ENCODE data around the gene AP2A1. TPM values are rescaled to one million over a fixed set of nuclear protein-coding genes. Genes with fewer than 3 reads are reported as not detected.

AP2A1 gene
- total and polyA plus RNA-seq, 2 donors (not counting 1 experiment from before 2014, with no cell fraction given) = 48.4 to 56.9 TPM

DNA sequence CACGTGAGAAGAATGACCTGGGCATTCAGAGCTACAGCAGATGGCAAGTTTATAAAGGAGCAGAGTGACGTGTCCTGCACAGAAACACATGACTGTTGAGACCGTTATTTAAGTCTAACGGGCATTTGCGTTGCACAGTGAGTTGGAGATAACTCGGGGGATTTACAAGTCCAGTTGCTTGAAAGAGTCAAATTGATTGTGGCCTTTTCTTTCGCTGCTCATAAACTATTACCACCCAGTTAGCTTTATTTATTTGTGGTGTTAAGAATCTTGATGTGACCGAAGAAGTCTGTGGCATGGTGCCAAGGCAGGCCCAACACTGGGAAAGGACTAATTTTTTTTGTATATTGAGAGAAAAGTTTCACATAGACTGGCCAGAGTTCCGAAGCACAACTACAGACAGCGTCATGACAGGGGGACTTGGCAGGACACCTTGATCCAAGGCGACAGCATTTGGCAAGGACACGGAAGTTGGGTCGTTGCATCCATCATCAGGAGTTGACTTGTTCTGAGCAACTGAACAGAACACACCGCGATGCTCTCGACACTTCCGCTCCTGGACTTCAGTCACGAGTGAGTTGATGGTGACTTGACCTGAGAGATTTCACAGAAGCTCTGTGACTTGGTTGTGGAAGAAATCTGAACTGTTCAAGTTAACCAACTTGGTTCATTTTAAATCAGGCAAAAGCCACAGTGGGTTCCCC lies 72.2 kb downstream of the AP2A1 start:
- H3K9me3 ChIP-seq (ENCODE audit: control extremely low read depth in 1 of 3, control insufficient read depth in 2 of 3, insufficient read depth in 1 of 3, low read length in 2 of 3) = no peaks in the 10 kb centered on the region
- no peak overlapping the region for H3K27ac ChIP-seq (ENCODE audit: low read length in 2 of 2)
- no peak for ATAC-seq (ENCODE audit: low read depth)
- 97% methylated on average over 16 of the region's 18 CpGs for WGBS (ENCODE audit: insufficient coverage)
- CTCF ChIA-PET = no interaction called here
- peaks cover 0 to 55% of the 10 kb centered on the region in 2 experiments for H3K36me3 ChIP-seq (replicated peaks in 1 of 2; ENCODE audit: control extremely low read depth in 1 of 2, control insufficient read depth in 1 of 2, extremely low read depth in 1 of 2, insufficient read depth in 2 of 2, low read length in 1 of 2)
- peaks cover 16 to 24% of the 10 kb centered on the region in 2 donors for H3K4me1 ChIP-seq (ENCODE audit: control insufficient read depth in 2 of 2, insufficient read depth in 2 of 2, low read length in 2 of 2)
- no peaks in the 10 kb centered on the region for H3K79me2 ChIP-seq (ENCODE audit: control insufficient read depth, insufficient read depth, low read length)
- Mint-ChIP-seq H3K27ac (peak overlapping the region; percentile 6), H3K27me3 (no peaks in the 10 kb centered on the region), H3K4me3 (no peak overlapping the region), H3K9me3 (ENCODE audit: insufficient read depth) (no peaks in the 10 kb centered on the region), H3K4me1 (peaks cover 19% of the 10 kb centered on the region)
- no peaks in the 10 kb centered on the region for H4K20me1 ChIP-seq (ENCODE audit: control insufficient read depth, insufficient read depth, low read length, poor library complexity, severe bottlenecking)
- intact Hi-C loops (cut with micrococcal nuclease) = no loop called here
- no peak overlapping the region for H3K4me3 ChIP-seq (ENCODE audit: control extremely low read depth in 1 of 5, extremely low read depth in 1 of 5, insufficient read depth in 1 of 5, low read depth in 2 of 5, low read length in 4 of 5)
- TF ChIP-seq, protein P1, sequence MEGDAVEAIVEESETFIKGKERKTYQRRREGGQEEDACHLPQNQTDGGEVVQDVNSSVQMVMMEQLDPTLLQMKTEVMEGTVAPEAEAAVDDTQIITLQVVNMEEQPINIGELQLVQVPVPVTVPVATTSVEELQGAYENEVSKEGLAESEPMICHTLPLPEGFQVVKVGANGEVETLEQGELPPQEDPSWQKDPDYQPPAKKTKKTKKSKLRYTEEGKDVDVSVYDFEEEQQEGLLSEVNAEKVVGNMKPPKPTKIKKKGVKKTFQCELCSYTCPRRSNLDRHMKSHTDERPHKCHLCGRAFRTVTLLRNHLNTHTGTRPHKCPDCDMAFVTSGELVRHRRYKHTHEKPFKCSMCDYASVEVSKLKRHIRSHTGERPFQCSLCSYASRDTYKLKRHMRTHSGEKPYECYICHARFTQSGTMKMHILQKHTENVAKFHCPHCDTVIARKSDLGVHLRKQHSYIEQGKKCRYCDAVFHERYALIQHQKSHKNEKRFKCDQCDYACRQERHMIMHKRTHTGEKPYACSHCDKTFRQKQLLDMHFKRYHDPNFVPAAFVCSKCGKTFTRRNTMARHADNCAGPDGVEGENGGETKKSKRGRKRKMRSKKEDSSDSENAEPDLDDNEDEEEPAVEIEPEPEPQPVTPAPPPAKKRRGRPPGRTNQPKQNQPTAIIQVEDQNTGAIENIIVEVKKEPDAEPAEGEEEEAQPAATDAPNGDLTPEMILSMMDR (IDR thresholded peaks at IDR 0.05) = no peak
- no peak for TF ChIP-seq EZH2 (IDR thresholded peaks at IDR 0.05; ENCODE audit: borderline replicate concordance, insufficient read depth, low read depth, low read length, poor library complexity, severe bottlenecking)
- no peak overlapping the region for H2AFZ ChIP-seq (ENCODE audit: insufficient read depth, low read depth, low read length, poor library complexity, severe bottlenecking)
- H3K27me3 ChIP-seq (replicated peaks in 1 of 4; ENCODE audit: control extremely low read depth in 1 of 4, control insufficient read depth in 3 of 4, insufficient read depth in 4 of 4, low read length in 3 of 4) = no peaks in the 10 kb centered on the region
- H3K9ac ChIP-seq (ENCODE audit: low read length) = no peak overlapping the region
- H3K4me2 ChIP-seq (replicated peaks; ENCODE audit: low read depth, low read length, poor library complexity, severe bottlenecking) = no peak overlapping the region
- DNase-seq = no peak
- POLR2A ChIA-PET = no interaction called here

DNA sequence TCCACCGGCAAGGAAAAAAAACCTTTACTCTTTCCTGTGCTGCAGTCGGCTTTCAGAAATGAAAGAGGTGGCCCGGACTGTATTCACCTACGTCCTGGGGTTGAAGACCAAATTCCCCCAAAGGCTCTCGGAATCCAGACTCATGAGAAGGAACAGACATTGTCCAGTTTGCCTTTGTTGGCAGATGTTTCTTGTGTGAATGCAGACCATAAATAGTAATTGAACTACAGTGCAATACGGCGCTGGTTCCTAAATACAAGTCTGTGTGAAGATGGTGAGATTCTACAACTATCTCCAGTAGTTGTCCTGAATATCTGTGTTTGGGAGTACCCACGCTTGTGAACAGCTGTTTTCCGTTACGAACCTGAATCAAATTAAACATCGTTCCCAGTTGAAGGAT lies 72.9 kb downstream of the AP2A1 start:
- TF ChIP-seq, protein P1 (IDR thresholded peaks at IDR 0.05) = no peak
- TF ChIP-seq EZH2 (IDR thresholded peaks at IDR 0.05; ENCODE audit: borderline replicate concordance, insufficient read depth, low read depth, low read length, poor library complexity, severe bottlenecking) = no peak
- Mint-ChIP-seq H3K4me3 (no peak overlapping the region), H3K27me3 (no peaks in the 10 kb centered on the region), H3K9me3 (ENCODE audit: insufficient read depth) (no peaks in the 10 kb centered on the region), H3K27ac (no peak overlapping the region), H3K4me1 (peaks cover 26% of the 10 kb centered on the region)
- Histone ChIP-seq H3K9ac (ENCODE audit: low read length) (no peak overlapping the region), H3K36me3 (replicated peaks in 1 of 2; ENCODE audit: control extremely low read depth in 1 of 2, control insufficient read depth in 1 of 2, extremely low read depth in 1 of 2, insufficient read depth in 2 of 2, low read length in 1 of 2) (peaks cover 0 to 50% of the 10 kb centered on the region in 2 experiments), H3K27me3 (replicated peaks in 1 of 4; ENCODE audit: control extremely low read depth in 1 of 4, control insufficient read depth in 3 of 4, insufficient read depth in 4 of 4, low read length in 3 of 4) (no peaks in the 10 kb centered on the region), H3K4me1 (ENCODE audit: control insufficient read depth in 2 of 2, insufficient read depth in 2 of 2, low read length in 2 of 2) (peaks cover 23 to 30% of the 10 kb centered on the region in 2 donors), H3K4me2 (replicated peaks; ENCODE audit: low read depth, low read length, poor library complexity, severe bottlenecking) (no peak overlapping the region), H2AFZ (ENCODE audit: insufficient read depth, low read depth, low read length, poor library complexity, severe bottlenecking) (no peak overlapping the region), H3K9me3 (ENCODE audit: control extremely low read depth in 1 of 3, control insufficient read depth in 2 of 3, insufficient read depth in 1 of 3, low read length in 2 of 3) (no peaks in the 10 kb centered on the region), H3K4me3 (ENCODE audit: control extremely low read depth in 1 of 5, extremely low read depth in 1 of 5, insufficient read depth in 1 of 5, low read depth in 2 of 5, low read length in 4 of 5) (no peak overlapping the region), H4K20me1 (ENCODE audit: control insufficient read depth, insufficient read depth, low read length, poor library complexity, severe bottlenecking) (no peaks in the 10 kb centered on the region), H3K27ac (ENCODE audit: low read length in 2 of 2) (no peak overlapping the region), H3K79me2 (ENCODE audit: control insufficient read depth, insufficient read depth, low read length) (no peaks in the 10 kb centered on the region)
- ChIA-PET CTCF (no interaction called here), POLR2A (no interaction called here)
- no peak for ATAC-seq (ENCODE audit: low read depth)
- no peak for DNase-seq
- over 99% methylated on average over 11 of the region's 11 CpGs for WGBS (ENCODE audit: insufficient coverage)
- intact Hi-C loops (cut with micrococcal nuclease) = no loop called here
